ENCODE data around the gene ZSCAN21.

DNA sequence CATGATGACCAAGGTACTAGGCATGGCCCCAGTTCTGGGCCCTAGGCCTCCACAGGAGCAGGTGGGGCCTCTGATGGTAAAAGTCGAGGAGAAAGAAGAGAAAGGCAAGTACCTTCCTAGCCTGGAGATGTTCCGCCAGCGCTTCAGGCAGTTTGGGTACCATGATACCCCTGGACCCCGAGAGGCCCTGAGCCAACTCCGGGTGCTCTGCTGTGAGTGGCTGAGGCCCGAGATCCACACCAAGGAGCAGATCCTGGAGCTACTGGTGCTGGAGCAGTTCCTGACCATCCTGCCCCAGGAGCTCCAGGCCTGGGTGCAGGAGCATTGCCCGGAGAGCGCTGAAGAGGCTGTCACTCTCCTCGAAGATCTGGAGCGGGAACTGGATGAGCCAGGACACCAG is 7.4 kb downstream of the ZSCAN21 start:
- TF ChIP-seq FOSB (CRISPR knock-in tag; IDR thresholded peaks at IDR 0.05), result no peak
- no peak for TF ChIP-seq CTCF (IDR thresholded peaks at IDR 0.05)
- TF ChIP-seq ESRRA (IDR thresholded peaks at IDR 0.05; ENCODE audit: borderline replicate concordance, low read length), result no peak
- TF ChIP-seq KDM1A (IDR thresholded peaks at IDR 0.05; ENCODE audit: low read depth), result no peak
- no peak for TF ChIP-seq CBX2 (IDR thresholded peaks at IDR 0.05; ENCODE audit: borderline replicate concordance, low read depth)
- no peak for TF ChIP-seq POLR2AphosphoS2 (conservative IDR thresholded peaks at IDR 0.05; ENCODE audit: low read length)
- TF ChIP-seq, protein P1, sequence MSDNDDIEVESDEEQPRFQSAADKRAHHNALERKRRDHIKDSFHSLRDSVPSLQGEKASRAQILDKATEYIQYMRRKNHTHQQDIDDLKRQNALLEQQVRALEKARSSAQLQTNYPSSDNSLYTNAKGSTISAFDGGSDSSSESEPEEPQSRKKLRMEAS (IDR thresholded peaks at IDR 0.05), result no peak
- no peak for TF ChIP-seq NR3C1 (IDR thresholded peaks at IDR 0.05)
- no peak for TF ChIP-seq POLR2A (IDR thresholded peaks at IDR 0.05; ENCODE audit: low read length)
- TF ChIP-seq, protein P2, sequence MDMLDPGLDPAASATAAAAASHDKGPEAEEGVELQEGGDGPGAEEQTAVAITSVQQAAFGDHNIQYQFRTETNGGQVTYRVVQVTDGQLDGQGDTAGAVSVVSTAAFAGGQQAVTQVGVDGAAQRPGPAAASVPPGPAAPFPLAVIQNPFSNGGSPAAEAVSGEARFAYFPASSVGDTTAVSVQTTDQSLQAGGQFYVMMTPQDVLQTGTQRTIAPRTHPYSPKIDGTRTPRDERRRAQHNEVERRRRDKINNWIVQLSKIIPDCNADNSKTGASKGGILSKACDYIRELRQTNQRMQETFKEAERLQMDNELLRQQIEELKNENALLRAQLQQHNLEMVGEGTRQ (IDR thresholded peaks at IDR 0.05), result no peak
- no peak for TF ChIP-seq JUN (IDR thresholded peaks at IDR 0.05)
- no peak for TF ChIP-seq HDAC2 (IDR thresholded peaks at IDR 0.05)
- TF ChIP-seq MAZ (IDR thresholded peaks at IDR 0.05; ENCODE audit: borderline replicate concordance, low read depth, low read length), result no peak
